OCI-LY3 (cell line): ENCODE results near the gene MCAM.
A peak's percentile ranks its signal among the peaks of the same experiment; 100 is the strongest.

Source experiments
- H2AFZ ChIP-seq: fragments of 200-600, 300-600 bp; shearing (Covaris generic); 2 replicates; pipeline ENCODE4 v1.6.0; 2014; ENCODE audit warnings: antibody characterized with exemption, low read depth, low read length
- H3K27ac ChIP-seq: fragments of 200-600, 300-600 bp; sonication (generic); 2 replicates; pipeline ENCODE4 v1.5.1; 2014; ENCODE audit warnings: mild to moderate bottlenecking, low read length, moderate library complexity, mixed read lengths
- H3K27me3 ChIP-seq: fragments of 200-600, 300-600 bp; sonication (generic); 2 replicates; pipeline ENCODE4 v1.6.1; 2014; ENCODE audit warnings: low read depth, low read length, mixed read lengths
- H3K36me3 ChIP-seq: fragments of 200-600, 300-600 bp; sonication (generic); replicated peaks from 2 replicates; pipeline ENCODE3; 2014; ENCODE audit warnings: low read depth, low read length, mixed read lengths
- H3K4me1 ChIP-seq: fragments of 300-600, 200-600 bp; sonication (generic); 2 replicates; pipeline ENCODE4 v1.6.1; 2014; ENCODE audit warnings: low read length, mixed read lengths
- H3K4me2 ChIP-seq: fragments of 200-600, 300-600 bp; sonication (generic); 2 replicates; pipeline ENCODE4 v1.6.1; 2014; ENCODE audit warnings: low read length, mixed read lengths
- H3K4me3 ChIP-seq: fragments of 300-600, 200-600 bp; sonication (generic); 2 replicates; pipeline ENCODE4 v1.5.1; 2014; ENCODE audit warnings: antibody characterized with exemption, mild to moderate bottlenecking, low read length, moderate library complexity
- H3K79me2 ChIP-seq: fragments of 300-600, 200-600 bp; shearing (Covaris generic); 2 replicates; pipeline ENCODE4 v1.6.1; 2014; ENCODE audit warnings: mild to moderate bottlenecking, low read length, mixed read lengths
- H3K9ac ChIP-seq: fragments of 300-600, 200-600 bp; shearing (Covaris generic); 2 replicates; pipeline ENCODE4 v1.6.0; 2014; ENCODE audit warnings: mild to moderate bottlenecking, low read length, moderate library complexity
- H3K9me3 ChIP-seq: fragments of 200-600, 300-600 bp; shearing (Covaris generic); 2 replicates; pipeline ENCODE4 v1.6.1; 2014; ENCODE audit warnings: low read length, mixed read lengths; ENCODE audit not compliant: insufficient read depth
- H4K20me1 ChIP-seq: fragments of 200-600, 300-600 bp; sonication (generic); 2 replicates; pipeline ENCODE4 v1.6.1; 2016; ENCODE audit warnings: low read length, mixed read lengths; ENCODE audit not compliant: insufficient read depth
- EZH2phosphoT487 ChIP-seq: fragments of 200-600 bp; shearing (Covaris generic); IDR thresholded peaks from 2 replicates; pipeline ENCODE4 v1.6.1; 2018; ENCODE audit warnings: antibody characterized with exemption, mixed run types, low read depth
- TF ChIP-seq, protein P1 (sequence below): fragments of 200-600, 300-600 bp; sonication (generic); IDR thresholded peaks from 2 replicates; pipeline ENCODE4 v1.5.1; 2014; ENCODE audit warnings: antibody characterized with exemption, low read length, low read depth

The MCAM gene, protein sequence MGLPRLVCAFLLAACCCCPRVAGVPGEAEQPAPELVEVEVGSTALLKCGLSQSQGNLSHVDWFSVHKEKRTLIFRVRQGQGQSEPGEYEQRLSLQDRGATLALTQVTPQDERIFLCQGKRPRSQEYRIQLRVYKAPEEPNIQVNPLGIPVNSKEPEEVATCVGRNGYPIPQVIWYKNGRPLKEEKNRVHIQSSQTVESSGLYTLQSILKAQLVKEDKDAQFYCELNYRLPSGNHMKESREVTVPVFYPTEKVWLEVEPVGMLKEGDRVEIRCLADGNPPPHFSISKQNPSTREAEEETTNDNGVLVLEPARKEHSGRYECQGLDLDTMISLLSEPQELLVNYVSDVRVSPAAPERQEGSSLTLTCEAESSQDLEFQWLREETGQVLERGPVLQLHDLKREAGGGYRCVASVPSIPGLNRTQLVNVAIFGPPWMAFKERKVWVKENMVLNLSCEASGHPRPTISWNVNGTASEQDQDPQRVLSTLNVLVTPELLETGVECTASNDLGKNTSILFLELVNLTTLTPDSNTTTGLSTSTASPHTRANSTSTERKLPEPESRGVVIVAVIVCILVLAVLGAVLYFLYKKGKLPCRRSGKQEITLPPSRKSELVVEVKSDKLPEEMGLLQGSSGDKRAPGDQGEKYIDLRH

DNA sequence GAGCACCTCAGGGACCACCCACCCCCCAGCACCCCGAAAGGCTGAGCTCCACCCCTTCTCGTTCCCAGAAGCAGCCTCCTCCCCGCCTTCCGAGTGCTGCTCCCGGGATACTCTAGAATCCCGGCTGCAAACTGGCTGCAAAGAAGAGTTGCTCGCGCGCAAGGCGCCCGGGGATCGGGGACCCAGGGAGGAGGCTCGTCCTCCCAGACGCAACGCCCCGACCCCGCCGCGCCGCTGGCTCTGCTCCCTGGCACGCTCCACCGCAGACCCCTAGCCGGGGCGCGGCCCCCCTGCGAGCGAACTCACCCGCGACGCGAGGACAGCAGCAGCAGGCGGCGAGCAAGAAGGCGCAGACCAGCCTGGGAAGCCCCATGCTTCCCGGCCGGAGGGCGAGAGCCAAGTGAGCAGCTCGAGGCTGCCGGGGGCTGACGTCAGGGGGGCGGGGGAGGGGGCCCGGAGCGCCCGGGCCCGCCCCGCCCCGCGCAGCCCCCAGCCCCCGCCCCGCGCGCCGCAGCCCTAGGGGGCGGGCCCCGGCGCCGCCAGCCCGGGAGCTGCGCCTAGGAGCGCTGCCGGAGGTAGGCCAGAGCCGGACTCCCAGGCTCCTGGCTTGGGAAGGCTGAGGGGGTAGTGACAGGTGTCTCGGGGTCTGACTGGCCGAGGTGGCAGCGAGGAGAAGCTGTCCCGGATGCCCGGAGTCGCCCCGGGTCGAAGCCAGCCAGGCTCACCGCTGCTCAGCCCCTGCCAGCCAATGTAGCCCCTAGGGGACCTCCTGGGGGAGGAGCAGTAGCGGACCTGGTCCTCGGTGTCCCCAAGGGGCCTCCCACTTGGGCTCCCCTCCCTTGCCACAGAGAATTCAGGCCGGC, at the start of gene MCAM:
Gene MCAM (minus strand): TSS at position 402 of the 863 bp plus-strand sequence. CDS start 29 bp downstream, at position 373.
- Histone ChIP-seq H3K9ac (peak within 1 kb of the TSS; percentile 61), H3K27ac (0 out of 2 replicates have a peak within 1 kb of the TSS, but pooled peaks have one; percentile 27), H3K4me2 (peak within 1 kb of the TSS; percentile 100), H3K27me3 (peaks cover 14% of the 10 kb centered on the region), H2AFZ (peak within 1 kb of the TSS; percentile 52; the same call in 1 of the 2 replicates), H3K4me3 (peak within 1 kb of the TSS; percentile 87), H4K20me1 (no peaks in the 10 kb centered on the region), H3K4me1 (peaks cover 49% of the 10 kb centered on the region), H3K36me3 (no peaks in the 10 kb centered on the region), H3K9me3 (no peaks in the 10 kb centered on the region), H3K79me2 (no peaks in the 10 kb centered on the region)
- TF ChIP-seq EZH2phosphoT487, result no peak
- TF ChIP-seq, protein P1, sequence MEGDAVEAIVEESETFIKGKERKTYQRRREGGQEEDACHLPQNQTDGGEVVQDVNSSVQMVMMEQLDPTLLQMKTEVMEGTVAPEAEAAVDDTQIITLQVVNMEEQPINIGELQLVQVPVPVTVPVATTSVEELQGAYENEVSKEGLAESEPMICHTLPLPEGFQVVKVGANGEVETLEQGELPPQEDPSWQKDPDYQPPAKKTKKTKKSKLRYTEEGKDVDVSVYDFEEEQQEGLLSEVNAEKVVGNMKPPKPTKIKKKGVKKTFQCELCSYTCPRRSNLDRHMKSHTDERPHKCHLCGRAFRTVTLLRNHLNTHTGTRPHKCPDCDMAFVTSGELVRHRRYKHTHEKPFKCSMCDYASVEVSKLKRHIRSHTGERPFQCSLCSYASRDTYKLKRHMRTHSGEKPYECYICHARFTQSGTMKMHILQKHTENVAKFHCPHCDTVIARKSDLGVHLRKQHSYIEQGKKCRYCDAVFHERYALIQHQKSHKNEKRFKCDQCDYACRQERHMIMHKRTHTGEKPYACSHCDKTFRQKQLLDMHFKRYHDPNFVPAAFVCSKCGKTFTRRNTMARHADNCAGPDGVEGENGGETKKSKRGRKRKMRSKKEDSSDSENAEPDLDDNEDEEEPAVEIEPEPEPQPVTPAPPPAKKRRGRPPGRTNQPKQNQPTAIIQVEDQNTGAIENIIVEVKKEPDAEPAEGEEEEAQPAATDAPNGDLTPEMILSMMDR, result no peak

DNA sequence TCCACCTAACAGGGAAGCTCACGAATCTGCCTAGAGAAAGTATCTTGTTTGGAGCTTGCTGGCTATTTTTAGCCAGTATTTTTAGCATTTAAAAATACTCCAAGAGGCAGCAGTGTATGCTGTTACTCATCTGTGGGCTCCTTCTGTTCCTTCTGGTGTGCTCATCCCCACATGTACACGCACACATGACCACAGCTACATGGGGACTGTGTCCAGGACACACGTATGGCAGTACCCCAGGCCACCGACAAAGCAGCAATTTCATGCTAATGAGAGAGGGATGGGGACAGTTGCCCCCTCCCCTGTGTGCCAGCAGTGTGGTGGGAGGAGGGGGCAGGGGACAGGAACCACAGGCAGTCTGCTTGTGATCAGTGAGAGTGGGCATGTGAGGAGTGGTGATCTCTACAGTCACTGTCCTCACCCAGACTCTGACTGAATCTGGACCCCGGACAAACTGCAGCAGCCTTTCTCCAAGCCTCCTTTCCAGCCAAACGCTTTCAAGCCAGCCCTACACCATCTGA, 48.2 kb upstream of the MCAM start:
- no peak overlapping the region for H3K4me2 ChIP-seq
- H3K4me1 ChIP-seq, result peaks cover 8% of the 10 kb centered on the region; the same call in 1 of the 2 replicates

DNA sequence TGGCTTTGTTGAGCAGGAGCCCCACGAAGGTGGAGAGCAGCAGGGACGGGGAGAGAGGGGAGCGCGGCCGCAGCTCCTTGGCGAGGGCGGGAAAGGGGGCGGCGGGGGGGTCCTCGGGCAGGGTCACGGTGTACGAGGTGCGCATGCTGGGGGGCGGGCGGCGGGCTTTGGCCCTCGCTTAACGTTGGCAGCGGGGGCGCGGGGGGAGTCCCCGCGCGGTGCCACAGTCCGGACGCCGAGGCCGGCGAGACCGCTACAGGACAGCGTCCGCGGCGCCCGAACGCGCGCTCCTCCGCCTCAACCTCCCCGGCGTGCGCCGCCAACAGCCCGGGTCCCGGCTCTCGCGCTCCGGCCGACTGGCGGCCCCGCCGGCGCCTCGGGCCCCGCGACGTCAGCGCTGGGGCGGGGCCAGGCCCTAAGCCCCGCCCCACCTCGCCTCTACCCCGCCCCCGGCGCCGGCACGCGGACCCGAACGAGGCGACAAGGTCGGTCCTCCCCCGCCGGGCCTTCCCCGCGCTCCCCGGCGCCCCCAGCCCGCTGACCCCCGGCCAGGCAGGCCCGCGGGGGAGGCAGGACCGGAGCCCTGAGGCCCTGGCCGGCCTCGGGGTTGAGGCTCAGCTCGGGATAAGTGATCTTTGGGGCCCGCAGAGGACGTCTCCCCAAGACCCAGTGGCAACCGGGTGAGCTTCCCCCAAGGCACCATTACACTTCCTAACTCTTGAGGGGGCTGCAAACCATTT, 47.1 kb upstream of the MCAM start:
- H3K4me2 ChIP-seq, result no peak overlapping the region
- no peak overlapping the region for H3K27ac ChIP-seq
- no peaks in the 10 kb centered on the region for H3K36me3 ChIP-seq
- no peaks in the 10 kb centered on the region for H3K9me3 ChIP-seq
- H3K9ac ChIP-seq, result no peak overlapping the region
- TF ChIP-seq, protein P1, result no peak
- no peaks in the 10 kb centered on the region for H3K79me2 ChIP-seq
- H4K20me1 ChIP-seq, result no peaks in the 10 kb centered on the region
- H3K4me3 ChIP-seq, result no peak overlapping the region
- H2AFZ ChIP-seq, result no peak overlapping the region
- peaks cover 13% of the 10 kb centered on the region for H3K27me3 ChIP-seq
- H3K4me1 ChIP-seq, result peaks cover 17% of the 10 kb centered on the region

More for the DNA sequence above, 48.2 kb upstream of the MCAM start:
- no peak overlapping the region for H3K4me3 ChIP-seq
- no peak overlapping the region for H2AFZ ChIP-seq
- H3K9me3 ChIP-seq, result no peaks in the 10 kb centered on the region
- H3K27me3 ChIP-seq, result peaks cover 13% of the 10 kb centered on the region
- H3K9ac ChIP-seq, result no peak overlapping the region
- no peak overlapping the region for H3K27ac ChIP-seq
- H3K79me2 ChIP-seq, result no peaks in the 10 kb centered on the region
- H4K20me1 ChIP-seq, result no peaks in the 10 kb centered on the region
- TF ChIP-seq, protein P1, result no peak
- TF ChIP-seq EZH2phosphoT487, result no peak
- H3K36me3 ChIP-seq, result no peaks in the 10 kb centered on the region
